SJSA1 (cell line): Measurements from ENCODE around the gene ANK2. TPM values are rescaled to one million over a fixed set of nuclear protein-coding genes. Genes with fewer than 3 reads are reported as not detected.
"Not testable (repeated sequence)": the region's sequence is repeated elsewhere in the genome, so short reads cannot be mapped to it uniquely, and the experiment has no call there.

ENCODE experiments used
- DNase-seq, 2 experiments: peaks; one replicate each; pipeline ENCODE4 v3.0.0-alpha.2; 2015 to 2020; ENCODE audit warnings: low spot score in 2 of 2, low read depth in 1 of 2
- H3K27ac ChIP-seq: fragments of 250-450 bp; sonication (Bioruptor Pico); 2 replicates; pipeline ENCODE4 v1.5.1; 2020; ENCODE audit warnings: mild to moderate bottlenecking, moderate library complexity
- H3K27me3 ChIP-seq: fragments of 250-450 bp; sonication (Bioruptor Pico); replicated peaks from 2 replicates; pipeline ENCODE4 v1.5.1; 2020; ENCODE audit warnings: mild to moderate bottlenecking, moderate library complexity
- H3K36me3 ChIP-seq: fragments of 250-450 bp; sonication (Bioruptor Pico); 2 replicates; pipeline ENCODE4 v1.5.1; 2020; ENCODE audit warnings: mild to moderate bottlenecking
- H3K4me1 ChIP-seq: fragments of 250-450 bp; sonication (Bioruptor Pico); replicated peaks from 2 replicates; pipeline ENCODE4 v1.6.1; 2021; ENCODE audit warnings: mild to moderate bottlenecking
- H3K4me3 ChIP-seq: fragments of 250-450 bp; sonication (Bioruptor Pico); 2 replicates; pipeline ENCODE4 v1.5.1; 2020; ENCODE audit warnings: mild to moderate bottlenecking
- H3K9me3 ChIP-seq: fragments of 250-450 bp; sonication (Bioruptor Pico); replicated peaks from 2 replicates; pipeline ENCODE4 v1.5.1; 2020; ENCODE audit warnings: mild to moderate bottlenecking
- total RNA-seq: library from RNA; depleted of rRNA; stranded (reverse); fragments of >200 nt; shearing (Covaris generic); gene quantifications from 2 replicates; pipeline ENCODE4 v1.2.3, GENCODE V29; 2014

The ANK2 gene
- total RNA-seq, 1 experiment from 2014 or later: 3.4 TPM

DNA sequence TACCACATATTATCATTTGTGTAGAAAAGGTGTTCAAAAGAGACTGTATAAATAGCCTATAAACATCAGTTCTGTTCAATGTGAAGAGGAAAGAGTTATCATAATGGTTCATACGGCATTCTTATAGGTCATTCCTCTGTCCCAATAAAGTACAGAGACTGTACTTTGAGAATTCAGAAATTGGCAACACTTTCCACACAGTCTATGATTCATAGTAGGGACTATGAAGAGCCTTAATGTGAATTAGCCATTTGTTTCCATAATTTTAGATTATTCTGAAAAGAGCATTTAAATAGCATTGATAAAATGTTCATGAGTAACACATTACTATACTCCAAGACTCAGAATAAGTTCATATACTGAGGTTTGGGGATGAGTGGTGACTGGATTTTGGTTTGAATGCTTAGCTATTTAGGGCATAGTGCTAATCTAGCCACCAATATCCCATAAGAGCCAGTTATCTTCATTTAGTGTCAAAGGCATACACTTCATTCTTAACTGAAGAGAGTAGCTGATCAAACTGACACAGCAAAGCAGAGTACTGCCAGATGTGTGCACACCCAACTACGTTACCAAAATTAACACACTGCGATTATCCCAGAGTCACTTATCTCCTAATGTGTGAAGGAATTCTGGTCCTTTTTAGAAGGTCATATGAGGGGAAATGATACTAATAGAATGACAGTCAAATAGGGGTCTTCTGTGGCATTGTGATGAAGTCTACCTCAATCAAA lies 10.2 kb downstream of the ANK2 start:
- Histone ChIP-seq H3K27me3 (no peaks in the 10 kb centered on the region), H3K4me1 (peaks cover 8% of the 10 kb centered on the region)
- no peak for DNase-seq

DNA sequence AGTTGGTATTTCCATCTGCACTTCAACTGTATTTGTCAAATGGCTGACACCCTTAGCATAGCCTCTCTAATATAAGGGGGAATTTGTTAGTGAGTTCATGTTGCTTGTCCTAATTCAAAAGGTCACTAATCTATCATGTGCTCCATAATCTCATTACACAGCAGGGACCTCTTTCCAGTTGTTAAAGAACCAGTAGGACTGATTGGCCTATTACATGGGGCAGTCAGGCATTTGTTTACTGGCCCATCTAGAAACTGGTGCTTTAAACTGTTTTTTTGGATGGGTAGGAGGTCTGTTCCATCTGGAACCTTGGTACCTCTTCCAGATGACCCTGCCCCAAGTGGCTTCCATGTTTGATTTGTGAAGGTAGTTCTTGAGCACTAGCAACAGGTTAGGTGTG lies 11.4 kb downstream of the ANK2 start:
- Histone ChIP-seq H3K4me1 (peaks cover 3% of the 10 kb centered on the region), H3K27ac (no peak overlapping the region), H3K4me3 (no peak overlapping the region)

More for the DNA sequence above, 10.2 kb downstream of the ANK2 start:
- no peaks in the 10 kb centered on the region for H3K36me3 ChIP-seq
- H3K27ac ChIP-seq: no peak overlapping the region
- no peaks in the 10 kb centered on the region for H3K9me3 ChIP-seq
- H3K4me3 ChIP-seq: no peak overlapping the region

DNA sequence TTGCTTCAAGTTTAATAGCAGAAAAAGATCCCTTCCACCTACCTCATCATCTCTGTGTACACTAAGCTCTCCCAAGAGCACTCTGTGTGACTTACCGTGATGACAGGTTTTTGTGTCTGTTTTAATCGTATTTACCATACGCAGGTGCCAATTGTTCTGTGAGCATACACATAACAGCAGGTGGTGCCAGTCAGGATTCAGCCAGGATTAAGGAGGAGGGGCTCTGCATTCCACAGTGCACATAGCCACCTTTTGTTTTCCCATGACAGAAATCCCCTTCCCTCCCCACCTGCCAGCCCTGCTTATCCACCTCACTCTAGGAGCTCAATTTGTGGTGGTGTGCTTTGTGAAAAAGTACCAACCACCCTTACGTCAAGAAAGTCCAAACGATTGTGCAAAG lies 14.8 kb downstream of the ANK2 start:
- no peaks in the 10 kb centered on the region for H3K9me3 ChIP-seq
- H3K36me3 ChIP-seq: no peaks in the 10 kb centered on the region
- H3K4me1 ChIP-seq: no peaks in the 10 kb centered on the region
- H3K27ac ChIP-seq: no peak overlapping the region
- H3K27me3 ChIP-seq: peaks cover 10% of the 10 kb centered on the region
- H3K4me3 ChIP-seq: no peak overlapping the region
- DNase-seq: no peak

More for the DNA sequence above, 11.4 kb downstream of the ANK2 start:
- Histone ChIP-seq H3K27me3 (peaks cover 8% of the 10 kb centered on the region), H3K36me3 (no peaks in the 10 kb centered on the region), H3K9me3 (no peaks in the 10 kb centered on the region)
- no peak for DNase-seq

DNA sequence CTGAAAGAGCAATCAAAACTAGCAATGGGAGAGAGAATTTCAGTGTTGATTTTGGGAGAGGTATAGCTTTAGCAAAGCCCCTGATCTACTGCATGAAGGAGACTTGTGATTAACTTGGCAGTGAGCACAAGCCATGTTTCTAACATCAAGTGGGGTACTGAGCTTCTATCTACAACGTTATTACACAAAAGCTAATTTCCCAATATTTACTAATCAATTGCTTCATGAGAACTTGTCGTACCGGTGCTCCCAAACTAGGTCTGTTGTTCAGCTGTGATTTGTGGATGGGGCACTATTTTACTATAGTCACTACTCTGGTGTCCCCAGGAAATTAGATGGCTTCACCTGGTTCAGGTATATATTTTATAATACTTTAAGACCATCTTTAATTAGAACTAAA lies 16.2 kb downstream of the ANK2 start:
- H3K36me3 ChIP-seq: no peaks in the 10 kb centered on the region
- no peaks in the 10 kb centered on the region for H3K9me3 ChIP-seq
- no peak overlapping the region for H3K4me3 ChIP-seq
- H3K27ac ChIP-seq: no peak overlapping the region
- DNase-seq: no peak
- peaks cover 10% of the 10 kb centered on the region for H3K27me3 ChIP-seq
- H3K4me1 ChIP-seq: no peaks in the 10 kb centered on the region

DNA sequence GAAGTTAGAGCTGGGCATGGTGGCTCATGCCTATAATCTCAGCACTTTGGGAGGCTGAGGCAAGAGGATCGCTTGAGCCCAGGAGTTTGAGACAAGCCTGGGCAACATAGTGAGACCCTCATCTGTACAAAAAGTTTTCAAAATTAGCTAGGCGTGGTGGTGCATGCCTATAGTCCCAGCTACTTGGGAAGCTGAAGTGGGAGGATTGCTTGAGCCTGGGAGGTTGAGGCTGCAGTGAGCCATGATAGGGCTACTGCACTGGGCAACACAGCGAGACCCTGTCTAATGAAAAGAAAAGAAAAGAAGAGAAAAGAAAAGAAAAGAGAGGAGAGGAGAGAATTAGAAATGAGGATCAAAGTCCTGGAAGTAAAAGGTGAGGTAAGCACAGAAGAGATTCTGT lies 19.3 kb downstream of the ANK2 start:
- not testable (repeated sequence) for H3K27ac ChIP-seq, H3K4me3 ChIP-seq, DNase-seq, H3K9me3 ChIP-seq, H3K27me3 ChIP-seq, H3K36me3 ChIP-seq, H3K4me1 ChIP-seq

DNA sequence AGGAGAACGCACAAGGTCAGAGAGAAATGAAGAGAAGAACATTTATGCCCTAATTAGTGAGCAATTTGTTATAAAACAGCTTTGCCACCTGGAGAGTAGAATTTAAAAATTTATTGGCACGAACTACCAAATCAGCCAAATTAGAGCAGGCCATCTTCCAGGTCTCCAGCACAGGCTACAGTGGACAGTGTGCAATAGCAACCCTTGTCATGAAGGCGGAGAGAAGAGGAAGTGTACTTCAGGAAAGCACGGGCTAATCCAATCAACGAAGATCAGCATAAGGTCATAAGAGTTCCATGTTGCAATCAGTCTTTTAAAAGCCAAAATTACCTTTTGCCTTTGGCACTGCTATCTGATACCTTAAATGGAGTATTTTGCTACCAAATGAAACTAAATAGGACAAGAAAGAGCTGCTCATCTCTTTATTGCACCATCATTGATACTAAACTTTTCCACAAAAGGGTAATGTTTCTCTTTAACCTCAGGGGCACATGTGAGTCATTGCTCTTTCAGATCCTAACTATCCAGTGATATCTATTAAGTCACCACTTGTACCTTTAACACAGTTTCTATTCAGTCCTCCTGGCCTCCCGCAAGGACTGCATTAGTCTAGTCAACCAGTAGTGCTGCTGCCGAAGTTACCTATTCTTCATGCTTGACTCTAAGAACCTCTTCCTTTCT lies 19.9 kb downstream of the ANK2 start:
- H3K9me3 ChIP-seq: no peaks in the 10 kb centered on the region
- H3K4me1 ChIP-seq: no peaks in the 10 kb centered on the region
- no peaks in the 10 kb centered on the region for H3K36me3 ChIP-seq
- DNase-seq: no peak
- H3K4me3 ChIP-seq: no peak overlapping the region
- no peak overlapping the region for H3K27ac ChIP-seq
- peaks cover 10% of the 10 kb centered on the region for H3K27me3 ChIP-seq

DNA sequence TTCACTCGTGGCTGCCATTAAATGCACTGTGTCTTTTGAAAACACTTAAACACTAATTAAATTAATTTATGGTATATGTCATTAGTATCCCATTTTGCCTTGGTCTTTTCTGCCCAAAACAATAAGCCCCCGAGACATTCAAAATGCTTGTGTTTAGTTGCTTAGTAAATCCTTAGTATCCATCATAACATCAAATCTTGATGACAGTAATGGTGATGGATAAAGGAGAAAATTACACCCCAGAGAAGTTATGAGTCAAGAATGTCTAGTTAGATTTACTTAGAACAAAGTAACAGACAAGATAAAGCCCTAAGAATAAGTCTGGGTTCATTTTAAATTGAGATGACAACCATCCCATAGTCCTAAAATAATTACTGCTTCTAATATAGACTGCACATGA lies 21.3 kb downstream of the ANK2 start:
- H3K9me3 ChIP-seq: no peaks in the 10 kb centered on the region
- H3K4me1 ChIP-seq: no peaks in the 10 kb centered on the region
- no peak overlapping the region for H3K4me3 ChIP-seq
- H3K36me3 ChIP-seq: no peaks in the 10 kb centered on the region
- no peak for DNase-seq
- no peak overlapping the region for H3K27ac ChIP-seq
- H3K27me3 ChIP-seq: peaks cover 3% of the 10 kb centered on the region

DNA sequence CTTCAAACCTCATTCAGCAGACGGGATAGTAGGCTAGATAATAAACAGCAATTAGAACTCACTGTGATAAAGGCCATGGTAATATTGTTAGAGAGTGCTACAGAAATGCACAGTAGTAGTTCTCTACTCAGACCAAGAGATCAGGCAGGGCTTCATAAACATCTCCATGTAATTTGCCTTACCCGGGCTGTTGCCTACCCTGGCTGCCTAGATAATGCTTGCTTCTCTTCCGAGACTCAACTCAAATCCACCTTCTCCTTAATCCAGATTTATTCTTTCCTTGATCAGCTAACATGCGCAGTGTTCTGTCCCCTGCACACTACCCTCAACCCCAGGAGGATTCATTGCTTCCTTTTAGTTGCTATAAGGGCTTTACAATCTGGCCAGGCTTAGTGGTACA lies 21.8 kb downstream of the ANK2 start:
- Histone ChIP-seq H3K4me1 (no peaks in the 10 kb centered on the region), H3K4me3 (no peak overlapping the region), H3K27me3 (0 out of 2 replicates have a peak, but pooled peaks cover 2% of the 10 kb centered on the region), H3K9me3 (no peaks in the 10 kb centered on the region), H3K27ac (no peak overlapping the region), H3K36me3 (no peaks in the 10 kb centered on the region)
- DNase-seq: no peak

DNA sequence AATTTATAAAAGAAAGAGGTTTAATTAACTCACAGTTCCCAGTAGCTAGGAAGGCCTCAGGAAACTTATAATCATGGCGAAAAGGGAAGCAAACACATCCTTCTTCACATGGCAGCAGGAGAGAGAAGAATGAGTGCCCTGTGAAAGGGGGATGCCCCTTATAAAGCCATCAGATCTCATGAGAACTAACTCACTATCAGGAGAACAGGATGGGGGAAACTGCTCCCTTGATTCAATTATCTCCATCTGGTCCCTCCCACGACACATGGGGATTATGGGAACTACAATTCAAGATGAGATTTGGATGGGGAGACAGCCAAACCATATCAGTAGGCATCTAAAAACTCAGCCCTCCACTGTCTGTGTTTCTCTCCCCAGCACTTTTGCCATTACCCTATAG lies 22.4 kb downstream of the ANK2 start:
- Histone ChIP-seq H3K9me3 (no peaks in the 10 kb centered on the region), H3K27ac (no peak overlapping the region), H3K4me3 (no peak overlapping the region), H3K4me1 (no peaks in the 10 kb centered on the region), H3K36me3 (no peaks in the 10 kb centered on the region), H3K27me3 (0 out of 2 replicates have a peak, but pooled peaks cover 2% of the 10 kb centered on the region)
- no peak for DNase-seq

DNA sequence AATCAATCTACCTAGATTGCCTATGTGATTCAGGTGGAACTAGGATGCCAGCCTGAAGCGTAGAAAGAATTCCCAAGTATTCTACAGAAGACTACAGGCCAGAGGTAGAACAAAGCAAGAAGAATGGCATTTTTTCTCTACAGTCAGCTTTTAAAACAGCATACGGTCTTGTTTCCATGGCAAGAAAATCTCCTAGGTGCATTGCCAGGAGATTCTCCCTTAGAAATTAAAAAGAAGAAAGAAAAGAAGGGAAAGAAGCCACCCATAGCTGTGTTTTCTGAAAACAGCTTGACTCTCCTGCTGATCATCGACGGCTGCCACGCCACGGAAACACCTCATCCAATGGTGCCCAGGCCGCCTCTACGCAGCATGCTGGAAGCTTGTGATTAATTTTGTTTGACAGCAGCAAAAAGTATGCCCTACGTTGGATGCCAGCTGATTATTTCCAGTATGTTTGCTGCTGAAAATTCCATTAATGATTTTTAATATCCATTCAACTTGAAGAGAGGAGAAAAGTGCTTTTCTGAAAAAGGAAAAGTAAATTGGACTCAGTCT lies 24.1 kb downstream of the ANK2 start:
- no peak overlapping the region for H3K4me3 ChIP-seq
- H3K27ac ChIP-seq: no peak overlapping the region
- H3K36me3 ChIP-seq: no peaks in the 10 kb centered on the region
- no peaks in the 10 kb centered on the region for H3K9me3 ChIP-seq
- no peaks in the 10 kb centered on the region for H3K4me1 ChIP-seq
- no peaks in the 10 kb centered on the region for H3K27me3 ChIP-seq
- DNase-seq: no peak

DNA sequence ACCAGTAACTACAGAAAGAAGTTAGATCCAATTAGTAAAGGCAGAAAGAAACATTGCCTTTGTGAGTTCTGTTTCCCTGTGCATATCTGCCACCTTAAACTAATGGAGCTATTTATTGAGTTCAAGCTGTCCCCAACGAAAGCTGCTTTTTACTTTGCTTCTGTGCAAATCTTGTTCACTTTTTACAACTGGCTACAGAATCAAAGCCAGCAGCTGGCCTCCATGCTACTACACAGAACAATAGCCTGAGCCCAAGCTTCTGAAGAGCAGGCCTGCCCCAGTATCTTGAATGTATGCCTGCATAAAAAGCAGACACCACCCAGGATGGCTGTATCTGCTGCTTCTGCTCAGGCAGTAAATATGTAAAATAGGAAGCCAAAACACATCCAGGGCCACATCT lies 28.1 kb downstream of the ANK2 start:
- no peak overlapping the region for H3K27ac ChIP-seq
- no peaks in the 10 kb centered on the region for H3K4me1 ChIP-seq
- DNase-seq: no peak
- H3K4me3 ChIP-seq: no peak overlapping the region
- H3K27me3 ChIP-seq: no peaks in the 10 kb centered on the region
- H3K9me3 ChIP-seq: no peaks in the 10 kb centered on the region
- H3K36me3 ChIP-seq: no peaks in the 10 kb centered on the region

DNA sequence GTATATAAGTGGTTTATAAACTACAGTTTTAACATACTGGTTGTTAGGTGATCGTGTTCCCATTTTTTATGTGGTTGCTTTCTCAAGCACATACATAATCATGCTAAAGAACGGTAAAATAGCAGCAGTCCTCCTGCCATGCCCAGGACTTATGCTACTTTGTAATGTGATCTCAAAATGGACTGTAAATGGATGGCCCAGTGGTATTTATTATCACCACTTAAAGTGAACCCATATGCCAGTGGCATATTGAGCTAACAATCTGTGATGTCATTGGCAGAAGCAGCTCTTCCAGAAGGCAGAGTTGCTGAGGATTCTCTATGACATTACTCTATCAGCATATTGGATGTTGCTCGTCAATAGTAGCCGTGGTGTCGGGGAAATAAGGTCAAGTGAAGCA lies 28.6 kb downstream of the ANK2 start:
- H3K27me3 ChIP-seq: no peaks in the 10 kb centered on the region
- DNase-seq: no peak
- no peak overlapping the region for H3K27ac ChIP-seq
- no peaks in the 10 kb centered on the region for H3K4me1 ChIP-seq
- no peak overlapping the region for H3K4me3 ChIP-seq
- no peaks in the 10 kb centered on the region for H3K9me3 ChIP-seq
- no peaks in the 10 kb centered on the region for H3K36me3 ChIP-seq

DNA sequence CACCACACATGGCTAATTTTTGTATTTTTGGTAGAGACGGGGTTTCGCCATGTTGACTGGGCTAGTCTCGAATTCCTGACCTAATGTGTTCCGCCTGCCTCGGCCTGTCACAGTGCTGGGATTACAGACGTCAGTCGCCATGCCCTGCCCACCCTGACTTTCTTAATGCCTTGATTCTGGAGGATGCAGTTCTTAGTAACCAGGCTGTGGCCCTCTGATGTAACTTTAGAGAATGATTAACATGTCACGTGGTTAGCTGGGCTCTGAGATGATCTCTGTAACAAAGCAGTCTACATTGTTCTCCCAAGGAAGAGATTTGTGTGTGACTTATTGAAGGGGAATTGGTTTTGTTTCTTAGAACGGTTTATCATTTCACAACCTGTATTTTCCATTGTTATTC lies 30.6 kb downstream of the ANK2 start:
- H3K36me3 ChIP-seq: no peaks in the 10 kb centered on the region
- H3K9me3 ChIP-seq: no peaks in the 10 kb centered on the region
- H3K27me3 ChIP-seq: no peaks in the 10 kb centered on the region
- no peak overlapping the region for H3K27ac ChIP-seq
- H3K4me1 ChIP-seq: no peaks in the 10 kb centered on the region
- H3K4me3 ChIP-seq: no peak overlapping the region
- DNase-seq: no peak

DNA sequence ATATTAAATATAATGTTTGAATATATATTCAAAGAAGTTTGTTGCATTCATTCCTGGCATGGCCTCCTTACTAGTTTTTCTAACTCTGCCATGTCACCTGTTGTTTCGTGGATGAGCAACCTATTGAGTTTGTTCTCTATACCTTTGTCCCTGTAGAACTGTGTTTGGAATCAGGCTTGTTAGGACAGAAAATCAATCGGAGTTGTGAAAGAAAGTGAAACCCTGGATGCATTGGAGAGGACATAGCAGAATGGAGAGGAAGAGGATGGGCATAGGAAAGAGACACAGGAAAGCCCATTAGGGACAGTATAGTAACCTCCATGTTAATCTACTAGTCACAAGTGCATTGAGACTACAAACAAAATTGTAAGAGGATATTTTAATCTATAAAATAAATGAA lies 31.2 kb downstream of the ANK2 start:
- Histone ChIP-seq H3K4me3 (no peak overlapping the region), H3K27me3 (no peaks in the 10 kb centered on the region)
- DNase-seq: no peak

More for the DNA sequence above, 31.2 kb downstream of the ANK2 start:
- Histone ChIP-seq H3K36me3 (no peaks in the 10 kb centered on the region), H3K4me1 (no peaks in the 10 kb centered on the region), H3K27ac (no peak overlapping the region), H3K9me3 (no peaks in the 10 kb centered on the region)
